Loucy (cell line): ENCODE measurements around the gene FARP1.

ENCODE experiments used
- H2AFZ ChIP-seq: fragments of 200-600 bp; sonication (generic); 2 replicates; pipeline ENCODE4 v1.6.0; 2016; ENCODE audit warnings: antibody characterized with exemption, mild to moderate bottlenecking, low read length, moderate library complexity
- H3F3A ChIP-seq: fragments of 200-600 bp; 2 replicates; pipeline ENCODE4 v1.6.0; 2016; ENCODE audit warnings: antibody characterized with exemption, low read depth, mild to moderate bottlenecking
- H3K27me3 ChIP-seq: fragments of 200-600 bp; sonication (generic); 2 replicates; pipeline ENCODE4 v1.6.1; 2014; ENCODE audit warnings: low read length, mild to moderate bottlenecking; ENCODE audit not compliant: insufficient read depth, poor library complexity, severe bottlenecking
- H3K36me3 ChIP-seq: fragments of 200-600 bp; sonication (generic); 2 replicates; pipeline ENCODE4 v1.6.1; 2016; ENCODE audit warnings: low read length; ENCODE audit not compliant: insufficient read depth
- H3K4me1 ChIP-seq: fragments of 200-600 bp; sonication (generic); 2 replicates; pipeline ENCODE4 v1.5.1; 2014; ENCODE audit warnings: low read length, mild to moderate bottlenecking; ENCODE audit not compliant: insufficient read depth, poor library complexity, severe bottlenecking
- H3K4me2 ChIP-seq: fragments of 200-600 bp; sonication (generic); 2 replicates; pipeline ENCODE4 v1.6.0; 2014; ENCODE audit warnings: antibody characterized with exemption, low read length, low read depth, mild to moderate bottlenecking; ENCODE audit not compliant: poor library complexity, severe bottlenecking
- H3K4me3 ChIP-seq: fragments of 200-600 bp; sonication (generic); 2 replicates; pipeline ENCODE4 v1.5.1; 2014; ENCODE audit warnings: low read length, mild to moderate bottlenecking, mixed read lengths; ENCODE audit not compliant: poor library complexity, severe bottlenecking
- H3K79me2 ChIP-seq: fragments of 200-600 bp; sonication (generic); 2 replicates; pipeline ENCODE4 v1.6.1; 2014; ENCODE audit warnings: low read length; ENCODE audit not compliant: insufficient read depth
- H3K9ac ChIP-seq: fragments of 200-600 bp; sonication (generic); 2 replicates; pipeline ENCODE4 v1.6.0; 2014; ENCODE audit warnings: mild to moderate bottlenecking, low read depth, low read length, moderate library complexity; ENCODE audit not compliant: poor library complexity, severe bottlenecking
- H3K9me2 ChIP-seq: fragments of 200-600 bp; sonication (generic); replicated peaks from 2 replicates; pipeline ENCODE4 v1.6.1; 2016; ENCODE audit warnings: low read depth, low read length, mixed read lengths
- H3K9me3 ChIP-seq: fragments of 200-600 bp; sonication (generic); 2 replicates; pipeline ENCODE4 v1.6.1; 2014; ENCODE audit warnings: mild to moderate bottlenecking, antibody characterized with exemption, low read length, low read depth; ENCODE audit not compliant: insufficient read depth
- H4K20me1 ChIP-seq: fragments of 200-600 bp; sonication (generic); 2 replicates; pipeline ENCODE4 v1.6.0; 2014; ENCODE audit warnings: antibody characterized with exemption, low read length, mild to moderate bottlenecking; ENCODE audit not compliant: insufficient read depth, poor library complexity, severe bottlenecking
- CTCF ChIP-seq: fragments of 200-600 bp; sonication (generic); conservative IDR thresholded peaks from 2 replicates; pipeline ENCODE4 v1.5.1; 2014; ENCODE audit warnings: mild to moderate bottlenecking, antibody characterized with exemption, low read length
- EZH2phosphoT487 ChIP-seq: fragments of 200-600 bp; IDR thresholded peaks from 2 replicates; pipeline ENCODE4 v1.6.1; 2018; ENCODE audit warnings: antibody characterized with exemption, mild to moderate bottlenecking, moderate library complexity, borderline replicate concordance

Gene FARP1

GRCh38 chr13:98310485-98311199, 167.7 kb downstream of the FARP1 start:
- Histone ChIP-seq H3K9me2 (no peaks in the 10 kb centered on the region), H3K27me3 (no peaks in the 10 kb centered on the region), H2AFZ (no peak overlapping the region), H3K9ac (no peak overlapping the region), H3F3A (no peaks in the 10 kb centered on the region), H3K4me3 (no peak overlapping the region), H3K4me1 (no peaks in the 10 kb centered on the region), H3K9me3 (no peaks in the 10 kb centered on the region), H4K20me1 (no peaks in the 10 kb centered on the region), H3K36me3 (no peaks in the 10 kb centered on the region), H3K79me2 (no peaks in the 10 kb centered on the region), H3K4me2 (no peak overlapping the region)
- TF ChIP-seq CTCF = no peak
- no peak for TF ChIP-seq EZH2phosphoT487

DNA sequence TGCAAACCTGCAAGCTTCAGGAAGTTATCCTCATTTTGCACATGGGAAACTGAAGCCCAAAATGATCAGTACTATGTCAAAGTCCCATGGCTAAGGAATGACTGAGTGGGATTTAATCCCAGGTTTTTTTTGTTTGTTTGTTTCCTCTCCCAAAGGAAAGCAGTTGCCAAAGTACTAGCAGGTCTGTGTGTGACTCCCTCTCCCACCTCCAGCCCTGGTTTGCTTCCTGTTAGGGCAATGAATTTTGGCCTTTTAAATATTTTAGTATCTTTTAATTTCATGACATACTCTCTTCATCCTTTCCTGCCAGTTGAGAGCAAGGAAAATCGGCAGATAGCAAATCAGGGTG, 168.3 kb downstream of the FARP1 start:
- Histone ChIP-seq H3K9me3 (no peaks in the 10 kb centered on the region), H3K79me2 (no peaks in the 10 kb centered on the region), H3K9ac (no peak overlapping the region), H4K20me1 (no peaks in the 10 kb centered on the region), H3K4me1 (no peaks in the 10 kb centered on the region), H3K27me3 (no peaks in the 10 kb centered on the region), H2AFZ (no peak overlapping the region), H3K36me3 (no peaks in the 10 kb centered on the region), H3F3A (no peaks in the 10 kb centered on the region), H3K9me2 (no peaks in the 10 kb centered on the region), H3K4me3 (no peak overlapping the region), H3K4me2 (no peak overlapping the region)
- TF ChIP-seq EZH2phosphoT487 (no peak), CTCF (no peak)

- H2AFZ ChIP-seq = no peak overlapping the region
- H3K9ac ChIP-seq = no peak overlapping the region
- no peak overlapping the region for H3K4me3 ChIP-seq
- H3K79me2 ChIP-seq = no peaks in the 10 kb centered on the region
- H3K4me1 ChIP-seq = no peaks in the 10 kb centered on the region
- no peaks in the 10 kb centered on the region for H3K27me3 ChIP-seq
- no peaks in the 10 kb centered on the region for H3F3A ChIP-seq
- no peaks in the 10 kb centered on the region for H4K20me1 ChIP-seq
- TF ChIP-seq EZH2phosphoT487 = no peak
- no peak for TF ChIP-seq CTCF
- no peaks in the 10 kb centered on the region for H3K9me3 ChIP-seq
- no peaks in the 10 kb centered on the region for H3K36me3 ChIP-seq
- H3K4me2 ChIP-seq = no peak overlapping the region
- H3K9me2 ChIP-seq = no peaks in the 10 kb centered on the region
Observed at GRCh38 chr13:98312606-98313005, 169.7 kb downstream of the FARP1 start.
